ENCODE measurements around the gene KCNJ2.

- TF ChIP-seq CTCF (IDR thresholded peaks at IDR 0.05; ENCODE audit: low read depth, low read length, poor library complexity, severe bottlenecking), result no peak
- TF ChIP-seq EZH2phosphoT487 (IDR thresholded peaks at IDR 0.05; ENCODE audit: borderline replicate concordance, low read length), result no peak
These were observed 39.0 kb upstream of the KCNJ2 start for GRCh38 chr17:70130289-70130688.

Measured in DOHH2 (cell line).